ENCODE data around the gene ADD3.

ADD3 gene

DNA sequence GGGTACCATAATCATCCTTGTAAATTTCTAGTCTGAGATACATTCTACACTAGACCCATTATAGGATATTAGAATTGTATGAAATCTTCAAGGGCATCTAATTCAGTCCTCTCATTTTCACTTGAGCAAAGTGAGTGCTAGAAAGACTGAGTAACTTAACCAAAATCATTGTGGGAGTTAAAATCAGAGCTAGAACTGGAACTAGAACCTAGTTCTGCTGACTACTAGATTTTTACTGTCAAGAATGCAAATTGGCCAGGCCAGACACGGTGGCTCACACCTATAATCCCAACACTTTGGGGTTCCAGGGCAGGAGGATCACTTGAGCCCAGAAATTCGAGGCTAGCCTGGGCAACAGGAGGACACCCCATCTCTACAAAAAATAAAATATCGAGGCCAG lies 53.9 kb downstream of the ADD3 start:
- DNase-seq (ENCODE audit: low spot score) = no peak

DNA sequence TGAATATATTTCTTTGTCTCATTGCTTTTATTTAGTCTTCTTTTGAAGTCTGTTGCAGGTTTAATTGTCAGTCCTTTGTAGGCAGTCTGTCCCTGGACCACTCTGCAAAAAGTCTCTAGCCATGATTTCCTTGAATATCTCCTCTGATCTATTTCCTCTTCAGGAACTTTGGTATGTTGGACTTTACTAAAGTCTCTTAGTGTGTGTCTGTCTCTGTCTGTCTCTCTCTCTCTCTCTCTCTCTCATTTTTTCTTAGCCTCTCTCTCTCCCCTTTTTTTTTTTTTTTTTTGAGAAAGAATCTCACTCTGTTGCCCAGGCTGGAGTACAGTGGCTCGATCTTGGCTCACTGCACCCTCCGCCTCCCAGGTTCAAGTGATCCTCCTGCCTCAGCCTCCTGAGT lies 57.5 kb downstream of the ADD3 start:
- no peak for DNase-seq (ENCODE audit: low spot score)

DNA sequence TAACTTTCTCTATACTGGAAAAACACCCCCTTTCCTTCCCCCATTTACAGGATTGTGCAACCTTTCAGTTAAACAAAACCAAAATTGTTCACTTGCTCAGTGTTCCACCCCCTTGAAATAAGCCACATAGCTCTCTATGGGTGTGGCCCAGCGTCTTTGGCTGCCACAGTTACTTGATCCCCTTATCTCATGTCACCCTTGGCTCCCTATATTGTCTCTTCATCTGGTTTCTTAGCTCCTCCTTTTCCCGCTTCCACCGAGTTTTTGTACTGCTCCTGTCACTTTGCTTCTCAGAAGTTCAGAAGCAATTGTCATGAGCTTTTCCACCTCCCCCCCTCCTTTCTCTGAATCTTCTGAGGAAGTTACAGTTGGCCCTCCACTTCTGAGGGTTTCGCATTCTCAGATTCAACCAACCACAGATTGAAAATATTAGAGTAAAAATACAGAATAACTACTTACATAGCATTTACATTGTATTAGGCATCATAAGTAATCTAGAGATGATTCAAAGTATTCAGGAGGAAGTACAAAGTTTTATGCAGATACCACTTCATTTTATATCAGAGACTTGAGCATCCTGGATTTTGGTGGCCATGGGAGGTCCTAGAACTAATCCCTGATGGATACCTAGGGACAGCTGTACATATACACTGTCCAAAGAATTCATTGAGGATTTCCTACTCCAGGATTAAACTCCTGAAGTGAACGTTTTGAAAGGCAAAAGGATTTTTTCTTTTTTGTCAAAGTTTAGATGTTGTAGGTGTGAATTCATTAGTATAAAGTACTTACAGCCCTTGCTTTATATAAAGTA lies 60.4 kb downstream of the ADD3 start:
- DNase-seq (ENCODE audit: low spot score) = no peak

DNA sequence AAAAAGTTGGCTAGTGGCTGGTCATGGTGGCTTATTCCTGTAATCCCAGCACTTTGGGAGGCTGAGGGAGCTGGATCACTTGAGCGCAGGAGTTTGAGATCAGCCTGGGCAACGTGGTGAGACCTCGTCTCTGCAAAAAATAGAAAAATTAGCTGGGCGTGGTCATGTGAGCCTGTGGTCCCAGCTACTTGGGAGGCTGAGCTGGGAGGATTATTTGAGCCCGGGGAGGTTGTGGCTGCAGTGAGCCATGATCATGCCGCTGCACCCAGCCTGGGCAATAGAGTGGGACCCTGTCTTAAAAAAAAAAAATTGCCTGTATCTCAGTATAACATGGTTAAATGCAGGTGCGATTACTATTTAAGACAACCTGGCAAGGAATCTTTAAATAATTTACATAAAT lies 61.0 kb downstream of the ADD3 start:
- DNase-seq (ENCODE audit: low spot score) = no peak

DNA sequence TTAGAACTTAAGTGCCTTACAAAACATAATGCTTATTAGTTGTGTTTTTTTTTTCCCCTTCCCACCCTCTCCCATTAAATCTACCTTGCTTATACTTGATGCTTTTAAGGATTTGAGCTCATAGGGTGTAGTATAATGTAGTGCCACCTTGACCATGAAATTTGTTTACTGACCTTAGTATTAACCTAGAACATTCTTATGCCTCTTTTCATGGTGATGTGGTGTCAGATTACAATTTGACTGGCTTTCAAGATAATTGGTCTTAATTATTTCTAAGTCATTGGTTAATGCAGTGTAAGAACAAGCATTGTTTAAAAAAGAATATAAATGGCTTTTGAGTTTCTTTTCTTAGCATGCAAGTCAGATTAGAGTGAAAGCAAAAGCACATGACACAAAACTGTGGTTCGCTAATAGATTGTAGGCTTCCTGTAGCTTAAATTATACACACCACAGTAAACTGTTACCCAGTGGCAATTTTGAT lies 61.8 kb downstream of the ADD3 start:
- no peak for DNase-seq (ENCODE audit: low spot score)

DNA sequence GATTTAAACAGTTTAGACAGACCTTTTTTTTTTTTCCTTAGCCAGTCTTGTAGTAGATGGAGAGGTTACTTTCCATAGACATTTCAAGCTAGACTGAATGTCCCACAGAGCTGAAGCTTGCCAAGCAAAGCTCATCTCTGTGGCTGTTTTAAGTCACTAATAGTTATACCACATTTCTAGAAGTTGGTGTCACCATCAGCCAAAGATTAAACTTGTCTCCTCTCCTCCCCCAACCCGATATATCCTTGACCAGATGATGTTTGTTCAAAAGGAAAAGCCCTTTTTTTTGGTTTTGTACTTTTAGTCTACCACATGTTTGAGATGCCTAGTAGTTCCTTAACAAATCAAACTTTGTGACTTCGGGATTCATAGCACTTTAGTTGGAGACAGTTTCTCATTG lies 66.1 kb downstream of the ADD3 start:
- no peak for DNase-seq (ENCODE audit: low spot score)

DNA sequence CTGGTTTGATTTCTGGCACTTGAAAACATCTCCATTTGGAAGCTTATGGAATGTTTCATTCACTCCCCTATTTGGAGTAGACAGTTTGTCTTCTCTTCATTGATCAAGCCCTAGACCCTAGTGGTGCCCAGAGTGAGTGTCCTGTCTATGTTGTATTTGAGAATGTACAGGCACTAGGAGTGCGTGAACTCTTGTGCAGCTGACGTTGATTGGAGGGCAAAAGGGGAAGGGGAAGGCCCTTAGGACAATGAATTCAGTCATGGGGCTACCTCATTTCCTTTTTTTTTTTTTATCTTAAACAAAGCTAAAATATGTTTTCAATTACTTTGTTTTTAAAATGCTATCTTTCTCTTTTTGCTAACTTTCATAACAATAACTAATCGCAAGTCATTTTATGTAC lies 66.5 kb downstream of the ADD3 start:
- no peak for DNase-seq (ENCODE audit: low spot score)

DNA sequence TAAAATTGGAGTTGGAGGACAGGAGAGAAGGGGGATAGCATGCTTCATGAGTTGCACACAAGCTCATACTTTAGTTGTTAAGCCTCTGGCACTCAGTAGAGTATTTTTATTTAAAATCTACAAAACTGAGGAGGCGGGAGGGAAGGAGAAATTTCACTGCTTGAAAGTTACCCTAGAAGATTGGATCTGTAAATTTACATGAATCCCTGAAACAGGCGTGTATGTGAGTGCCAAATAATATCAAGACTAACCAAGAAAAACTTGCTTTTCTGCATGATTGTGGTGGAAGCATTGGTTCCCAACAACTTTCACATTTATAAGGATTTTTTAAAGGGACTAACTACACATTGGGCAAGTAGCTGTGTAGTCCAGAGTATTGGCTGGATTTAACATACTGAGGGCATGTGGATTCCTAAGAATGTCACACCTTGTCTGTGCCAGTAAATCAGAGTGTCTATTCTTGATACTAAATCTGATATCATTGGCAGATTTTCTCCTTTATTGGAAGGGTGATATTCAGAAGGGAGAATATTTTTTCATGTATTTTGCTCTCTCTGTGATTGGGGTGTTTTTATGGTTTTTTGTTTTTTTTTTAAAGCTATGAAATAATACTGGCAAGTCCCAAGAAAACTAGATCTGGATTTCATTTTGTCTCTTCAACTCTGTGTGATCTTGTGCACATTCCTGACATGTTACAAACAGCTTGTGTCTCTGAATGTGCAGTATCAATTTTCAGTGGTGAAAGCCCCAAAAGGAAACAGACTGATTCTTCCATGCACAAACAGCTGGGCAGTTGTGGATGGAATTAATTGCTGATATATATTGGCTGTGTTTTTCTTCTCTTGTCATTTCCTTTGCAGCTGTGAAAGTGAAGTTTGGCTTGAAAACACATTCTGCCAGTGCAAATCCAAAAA lies 67.2 kb downstream of the ADD3 start:
- DNase-seq (ENCODE audit: low spot score) = no peak

DNA sequence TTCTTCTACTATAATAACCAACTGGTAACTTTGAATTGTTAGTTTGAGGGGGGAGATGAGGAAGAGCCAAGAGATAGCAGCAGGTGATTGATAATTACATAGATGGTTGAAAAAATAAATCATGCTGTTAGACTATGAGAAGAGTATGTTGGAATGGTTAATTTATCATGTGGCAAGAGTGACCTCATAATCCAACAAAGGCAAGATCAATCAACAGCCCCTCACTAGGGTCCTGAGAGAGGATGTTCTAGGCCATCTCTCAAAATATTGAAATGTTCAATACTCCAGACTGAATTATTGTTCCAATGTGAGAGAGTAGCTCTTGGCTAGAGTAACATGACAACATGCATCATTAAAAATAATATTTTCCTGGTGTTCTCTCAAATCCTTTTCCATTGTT lies 67.9 kb downstream of the ADD3 start:
- no peak for DNase-seq (ENCODE audit: low spot score)

DNA sequence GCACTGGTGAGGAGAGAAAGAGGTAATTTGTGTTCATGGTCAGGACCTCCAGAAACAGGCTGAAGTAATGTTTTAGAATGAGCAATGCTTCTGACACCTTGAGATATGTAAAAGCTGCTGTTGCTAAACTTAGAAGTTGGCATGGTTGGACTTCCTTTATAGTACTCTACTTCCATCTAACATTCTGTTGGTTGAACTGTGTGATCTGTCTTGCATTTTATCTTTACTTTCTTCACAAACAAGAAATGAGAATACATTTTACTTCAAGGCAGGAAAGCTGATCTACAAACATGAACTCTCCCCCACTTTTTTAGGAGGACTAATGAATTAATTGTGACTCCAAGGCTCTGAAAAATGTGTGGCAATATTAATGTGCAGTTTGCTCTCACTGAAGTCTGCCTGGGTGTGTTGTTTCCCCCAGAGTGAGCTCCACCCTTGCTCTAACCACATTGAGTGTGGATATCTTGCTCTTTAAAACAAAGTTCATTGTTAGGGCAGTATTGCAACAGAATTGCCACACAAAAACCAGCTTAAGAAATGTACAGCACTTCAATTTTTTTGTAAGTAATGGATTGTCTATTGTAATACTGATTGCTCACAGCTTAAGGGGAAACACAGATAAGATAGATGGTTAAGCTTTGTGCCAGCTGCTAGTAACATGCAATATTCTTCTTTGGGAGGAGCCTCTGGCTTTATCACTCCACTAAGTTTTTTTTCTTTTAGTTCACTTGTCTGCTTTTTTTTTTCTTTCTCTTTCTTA lies 69.0 kb downstream of the ADD3 start:
- no peak for DNase-seq (ENCODE audit: low spot score)

DNA sequence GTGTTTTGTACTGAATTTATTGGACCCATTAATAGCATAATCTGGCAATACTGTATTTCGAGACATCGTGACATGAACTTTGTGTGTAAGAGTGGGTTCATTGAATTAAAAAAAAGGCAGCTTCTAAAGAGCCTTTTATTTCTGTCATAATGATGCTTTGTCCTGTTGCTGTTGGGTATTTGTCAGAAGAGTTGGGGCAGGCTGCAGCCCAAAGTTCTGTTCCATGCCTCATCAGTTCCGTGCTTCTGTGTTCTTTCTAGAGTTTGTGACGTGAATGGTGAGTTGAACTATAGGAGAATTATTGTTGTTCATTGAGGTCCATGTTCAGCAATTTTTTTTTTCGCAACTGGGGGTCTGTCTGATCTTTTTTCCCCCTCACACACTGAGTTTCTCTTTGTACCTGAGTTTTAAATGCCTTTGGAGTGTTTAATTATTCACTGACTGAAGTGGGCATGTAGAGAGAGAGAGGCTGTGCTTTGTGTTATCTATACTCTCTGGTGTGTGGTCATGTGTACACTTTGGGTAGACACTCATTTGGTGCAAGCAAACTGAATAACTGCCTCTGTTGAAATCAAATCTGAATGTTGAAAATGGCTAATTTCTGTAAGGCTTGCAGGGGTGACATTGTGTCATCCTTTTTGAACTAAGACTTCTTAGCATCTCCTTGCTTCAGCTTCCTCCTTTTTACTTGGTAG lies 69.8 kb downstream of the ADD3 start:
- DNase-seq (ENCODE audit: low spot score) = no peak

DNA sequence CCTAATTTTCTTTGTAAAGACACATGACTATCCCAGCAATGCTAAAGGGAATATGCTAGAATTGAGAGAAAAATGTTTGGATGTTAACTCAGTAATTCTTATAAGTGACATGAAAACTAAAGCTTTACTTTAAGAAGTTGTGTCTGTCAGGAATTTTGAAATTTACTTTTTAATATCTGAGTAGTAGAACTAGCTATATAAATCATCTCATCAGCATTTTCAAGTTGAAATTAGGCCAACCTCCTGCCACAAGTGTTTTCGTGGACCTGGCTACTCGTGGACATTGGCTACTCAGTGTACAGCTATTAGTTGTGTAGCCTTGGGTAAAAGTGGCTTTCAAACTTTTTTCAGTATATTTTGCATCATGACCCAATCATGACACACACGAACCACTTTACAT lies 70.5 kb downstream of the ADD3 start:
- no peak for DNase-seq (ENCODE audit: low spot score)

DNA sequence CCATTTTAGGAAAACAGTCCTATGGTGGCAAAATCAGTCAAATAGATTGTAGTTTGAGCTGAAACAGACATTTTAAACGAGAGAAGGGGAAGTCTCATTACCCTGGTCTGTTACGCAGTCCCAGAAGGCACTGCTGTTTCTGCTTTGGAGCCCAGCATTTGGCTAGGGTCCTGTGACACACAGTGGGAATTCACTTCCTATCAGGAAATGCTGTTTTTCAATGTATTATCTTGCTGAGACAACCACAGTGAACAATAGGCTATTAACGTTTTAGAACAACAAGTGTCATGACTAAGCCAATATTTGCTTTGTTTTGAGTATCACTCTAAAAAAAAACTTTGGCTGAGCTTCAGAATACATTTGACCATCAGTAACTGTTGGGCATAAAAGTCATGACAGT lies 74.1 kb downstream of the ADD3 start:
- DNase-seq (ENCODE audit: low spot score) = no peak

DNA sequence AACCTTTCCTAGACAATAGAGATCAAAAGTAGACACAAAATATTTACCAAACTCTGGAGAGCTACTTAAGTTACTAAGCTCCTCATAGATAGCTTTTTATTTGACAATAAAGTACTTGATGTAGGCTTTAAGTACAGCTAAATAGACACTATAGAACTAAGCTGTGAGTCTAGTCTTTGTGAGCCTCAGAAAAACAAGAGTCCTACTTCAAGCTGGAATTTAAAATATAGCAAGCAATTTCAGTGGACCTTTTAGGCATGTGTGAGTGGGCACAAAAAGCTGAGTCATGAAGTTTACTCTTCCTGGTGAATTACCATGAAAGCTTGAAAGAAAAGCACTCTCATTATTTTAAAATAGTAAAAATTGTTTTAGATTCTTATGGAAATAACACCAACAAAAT lies 76.1 kb downstream of the ADD3 start:
- DNase-seq (ENCODE audit: low spot score) = no peak

DNA sequence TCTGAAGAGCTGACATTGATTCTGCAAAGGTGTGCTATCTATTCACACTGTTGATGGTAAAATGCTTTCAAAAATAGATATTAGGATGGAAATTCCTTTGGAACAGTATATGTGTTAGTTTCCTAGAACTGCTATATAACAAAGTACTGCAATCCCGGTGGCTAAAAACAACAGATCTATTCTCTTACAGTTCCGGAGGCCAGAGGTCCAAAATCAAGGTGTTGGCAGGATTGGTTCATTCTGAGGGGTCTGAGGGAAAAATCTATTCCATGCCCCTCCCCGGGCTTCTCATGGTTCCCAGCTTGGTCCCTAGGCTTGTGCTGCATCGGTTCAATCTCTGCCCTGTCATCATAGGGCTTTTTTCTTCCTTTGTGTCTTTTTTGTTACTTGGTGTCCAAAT lies 79.9 kb downstream of the ADD3 start:
- DNase-seq (ENCODE audit: low spot score) = no peak

DNA sequence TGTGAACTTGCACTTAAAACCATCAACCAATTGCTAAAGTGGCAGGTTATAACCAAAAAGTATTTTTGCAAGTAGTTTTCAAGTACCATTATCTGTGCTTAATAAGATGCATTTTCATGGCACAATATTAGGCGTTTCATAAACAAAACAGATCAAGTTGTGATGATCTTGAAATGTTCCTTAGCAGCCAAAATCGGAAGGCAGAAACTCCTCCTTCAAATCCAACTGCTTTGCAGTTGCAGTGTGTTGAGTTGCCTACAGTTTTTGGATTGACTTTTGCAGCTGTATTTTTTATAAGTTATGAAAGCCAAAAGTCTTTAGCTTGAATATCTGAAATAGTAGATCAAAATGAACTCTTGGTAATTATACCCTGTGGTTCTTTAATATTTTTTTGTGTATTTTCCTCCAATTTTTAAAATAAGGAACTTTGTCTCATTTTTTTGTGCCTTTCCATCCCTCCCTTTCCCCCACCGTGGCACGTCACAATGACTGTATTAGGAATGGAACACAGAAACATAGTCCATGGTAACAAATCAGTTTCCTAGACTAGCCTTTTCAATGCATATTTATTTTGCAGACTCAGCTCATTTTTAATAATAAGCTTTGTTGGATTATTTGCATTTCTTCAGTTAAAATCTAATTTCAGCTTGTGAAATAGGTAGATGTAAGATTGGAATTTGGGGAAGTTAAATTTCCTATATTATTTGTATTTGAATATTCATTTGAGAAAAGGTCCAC lies 80.8 kb downstream of the ADD3 start:
- no peak for DNase-seq (ENCODE audit: low spot score)

DNA sequence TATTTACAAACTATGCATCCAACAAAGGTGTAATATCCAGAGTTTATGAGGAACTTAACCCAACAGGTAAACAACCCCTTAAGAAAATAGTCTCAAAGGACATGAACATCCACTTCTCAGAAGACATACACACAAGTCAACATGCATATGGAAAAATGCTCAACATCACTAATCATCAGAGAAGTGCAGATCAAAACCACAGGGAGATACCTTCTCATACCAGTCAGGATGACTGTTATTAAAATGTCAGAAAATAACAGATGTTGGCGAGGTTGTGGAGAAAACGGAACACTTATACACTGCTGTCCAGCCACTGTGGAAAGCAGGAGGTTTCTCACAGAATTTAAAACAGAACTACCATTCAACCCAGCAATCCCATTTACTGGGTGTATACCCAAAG lies 84.0 kb downstream of the ADD3 start:
- DNase-seq (ENCODE audit: low spot score) = no peak

DNA sequence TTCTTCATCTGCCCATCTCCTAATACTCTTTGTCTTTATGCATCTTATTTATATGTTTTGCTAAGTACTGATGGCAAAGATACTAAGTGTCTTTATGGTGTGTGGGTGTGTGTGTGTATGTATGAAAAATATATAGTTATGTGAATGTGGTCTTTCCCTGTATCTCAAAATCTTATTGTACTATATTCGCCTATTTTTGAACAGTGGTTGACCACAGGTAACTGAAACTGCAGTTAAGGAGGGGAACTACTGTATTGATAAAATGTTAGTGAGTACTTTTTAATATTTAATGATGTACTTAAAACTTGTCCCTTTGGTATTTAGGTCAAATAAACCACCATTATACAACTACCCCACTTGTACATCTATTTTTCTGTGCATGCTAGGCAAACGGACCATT lies 85.9 kb downstream of the ADD3 start:
- no peak for DNase-seq (ENCODE audit: low spot score)

DNA sequence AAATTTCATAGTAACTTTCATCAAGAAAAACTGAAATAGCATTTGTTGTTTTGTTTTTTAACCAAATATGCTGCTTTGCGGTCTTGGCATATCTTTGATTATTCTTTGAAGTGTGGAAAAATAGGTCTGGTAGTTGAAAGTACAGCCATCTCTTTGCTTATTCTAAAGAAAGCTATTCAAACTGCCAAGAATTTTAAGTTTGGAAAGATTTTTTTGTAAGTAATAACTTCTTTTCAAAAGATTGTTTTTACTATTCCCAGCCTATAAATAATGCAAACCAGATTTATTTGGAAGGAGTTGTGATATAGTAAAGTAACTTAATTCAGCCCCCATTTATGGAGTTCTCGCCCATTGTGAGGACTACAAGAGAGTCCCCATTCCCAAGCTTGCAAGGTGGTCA lies 87.0 kb downstream of the ADD3 start:
- DNase-seq (ENCODE audit: low spot score) = no peak

DNA sequence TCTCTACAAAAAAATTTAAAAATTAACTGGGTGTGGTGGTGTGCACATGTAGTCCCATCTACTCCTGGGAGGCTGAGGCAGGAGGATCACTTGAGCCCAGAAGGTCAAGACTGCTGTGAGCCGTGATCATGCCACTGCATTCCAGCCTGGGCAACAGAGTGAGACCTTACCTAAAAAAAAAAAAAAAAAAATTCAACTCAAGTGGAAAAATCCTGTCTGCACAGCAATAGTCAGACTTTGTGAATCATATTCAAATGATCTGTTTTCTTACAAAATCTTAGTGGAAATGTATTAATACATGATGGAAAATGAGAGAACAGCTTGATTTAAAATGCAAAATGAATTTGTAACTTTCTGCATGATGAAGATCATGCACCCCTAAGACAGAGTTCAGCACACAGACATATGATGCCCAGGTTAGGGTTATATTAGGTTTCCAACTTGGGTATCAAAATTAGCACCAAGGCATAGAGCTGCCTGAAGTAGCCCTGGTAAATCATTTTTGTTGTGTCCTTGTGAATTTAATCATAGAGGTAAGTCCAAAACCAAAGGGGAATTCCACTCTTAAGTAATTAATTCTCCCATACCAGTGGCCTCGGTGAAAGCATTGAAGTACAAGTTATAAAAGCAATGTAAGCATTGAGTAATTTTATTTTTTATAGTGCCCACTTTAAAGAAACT lies 93.8 kb downstream of the ADD3 start:
- no peak for DNase-seq (ENCODE audit: low spot score)
